GM12891 (cell line): ENCODE results near the gene GUK1.

Experiments used
- DNase-seq: peaks from one replicate; pipeline ENCODE4 v3.0.0; 2011; ENCODE audit warnings: low spot score; ENCODE audit not compliant: insufficient read length
- FAIRE-seq: peaks from 2 replicates; lab custom pipeline; 2011; peaks lifted over from hg19 to GRCh38; lab: Jason Lieb, UNC
- PAX5 ChIP-seq: IDR thresholded peaks from 2 replicates; pipeline ENCODE4 v1.6.1; 2011; ENCODE audit warnings: low read length, moderate library complexity, mild to moderate bottlenecking; ENCODE audit not compliant: insufficient read depth, severe bottlenecking
- POLR2A ChIP-seq: IDR thresholded peaks from 2 replicates; pipeline ENCODE4 v1.6.1; 2011; ENCODE audit warnings: low read depth, low read length, control low read depth
- POLR2AphosphoS5 ChIP-seq: IDR thresholded peaks from 2 replicates; pipeline ENCODE4 v1.6.1; 2011; ENCODE audit warnings: low read depth, low read length, control low read depth
- POU2F2 ChIP-seq: IDR thresholded peaks from 2 replicates; pipeline ENCODE4 v1.6.1; 2011; ENCODE audit warnings: low read depth, mild to moderate bottlenecking, control low read depth, low read length, moderate library complexity
- SPI1 ChIP-seq: IDR thresholded peaks from 2 replicates; pipeline ENCODE4 v1.6.1; 2011; ENCODE audit warnings: low read depth, low read length, control low read depth
- TAF1 ChIP-seq: IDR thresholded peaks from 2 replicates; pipeline ENCODE4 v1.6.1; 2011; ENCODE audit warnings: low read depth, low read length, control low read depth

GUK1 gene

GRCh38 chr1:228144193-228144992 is 4.3 kb downstream of the GUK1 start:
- FAIRE-seq (no peak), DNase-seq (no peak)
- TF ChIP-seq POU2F2 (no peak), POLR2AphosphoS5 (no peak), POLR2A (no peak), PAX5 (no peak), TAF1 (no peak), SPI1 (no peak)

GRCh38 chr1:228144993-228145343 is 4.9 kb downstream of the GUK1 start:
- FAIRE-seq (no peak), DNase-seq (no peak)
- no peak for TF ChIP-seq SPI1
- no peak for TF ChIP-seq POLR2AphosphoS5
- TF ChIP-seq TAF1: no peak
- no peak for TF ChIP-seq POLR2A
- TF ChIP-seq POU2F2: no peak

GRCh38 chr1:228145463-228146416 is 5.7 kb downstream of the GUK1 start:
- no peak for TF ChIP-seq TAF1
- no peak for TF ChIP-seq POLR2AphosphoS5
- no peak for TF ChIP-seq POU2F2
- no peak for TF ChIP-seq POLR2A
- TF ChIP-seq PAX5: no peak
- no peak for TF ChIP-seq SPI1
- FAIRE-seq (no peak), DNase-seq (no peak)

GRCh38 chr1:228146417-228147150 is 6.5 kb downstream of the GUK1 start:
- TF ChIP-seq POLR2AphosphoS5 (no peak), PAX5 (no peak), SPI1 (no peak), POU2F2 (no peak), POLR2A (no peak), TAF1 (no peak)
- FAIRE-seq: no peak
- no peak for DNase-seq

- FAIRE-seq: no peak
- no peak for DNase-seq
- TF ChIP-seq TAF1 (no peak), POLR2A (no peak), PAX5 (no peak), POLR2AphosphoS5 (no peak), POU2F2 (no peak), SPI1 (no peak)
These were observed 7.1 kb downstream of the GUK1 start for GRCh38 chr1:228147151-228147693.

- no peak for DNase-seq
- TF ChIP-seq SPI1 (no peak), PAX5 (no peak), TAF1 (no peak), POLR2AphosphoS5 (no peak), POU2F2 (no peak), POLR2A (no peak)
- no peak for FAIRE-seq
These were observed 7.7 kb downstream of the GUK1 start for GRCh38 chr1:228147768-228148167.

GRCh38 chr1:228148196-228148861 is 8.2 kb downstream of the GUK1 start:
- FAIRE-seq (no peak), DNase-seq (no peak)
- TF ChIP-seq POLR2A: no peak
- no peak for TF ChIP-seq TAF1
- no peak for TF ChIP-seq POLR2AphosphoS5
- TF ChIP-seq PAX5: no peak
- TF ChIP-seq POU2F2: no peak
- TF ChIP-seq SPI1: no peak

- no peak for TF ChIP-seq POU2F2
- no peak for TF ChIP-seq PAX5
- no peak for TF ChIP-seq TAF1
- no peak for TF ChIP-seq POLR2A
- no peak for TF ChIP-seq SPI1
- no peak for TF ChIP-seq POLR2AphosphoS5
- DNase-seq (no peak), FAIRE-seq (no peak)
These were observed 8.9 kb downstream of the GUK1 start for GRCh38 chr1:228148935-228149405.
